Muscle layer of colon (tissue), 2 donors: ENCODE data around the gene ABCC1.

Experiments used
- H3K27ac ChIP-seq: one replicate; pipeline ENCODE4 v1.7.0; 2013; ENCODE audit warnings: low read depth, mild to moderate bottlenecking, low read length, moderate library complexity
- H3K27me3 ChIP-seq, 2 donors: one replicate each; pipeline ENCODE4 v1.7.0; 2013; ENCODE audit warnings: low read length in 2 of 2, mild to moderate bottlenecking in 2 of 2; ENCODE audit not compliant: insufficient read depth in 2 of 2, control insufficient read depth in 1 of 2
- H3K36me3 ChIP-seq: one replicate; pipeline ENCODE4 v1.7.0; 2013; ENCODE audit warnings: mild to moderate bottlenecking, low read length; ENCODE audit not compliant: insufficient read depth
- H3K4me1 ChIP-seq: one replicate; pipeline ENCODE4 v1.7.0; 2013; ENCODE audit warnings: mild to moderate bottlenecking, low read length; ENCODE audit not compliant: insufficient read depth
- H3K4me3 ChIP-seq, 2 donors: one replicate each; pipeline ENCODE4 v1.7.0; 2013; ENCODE audit warnings: low read length in 2 of 2, low read depth in 1 of 2, mild to moderate bottlenecking in 1 of 2, moderate library complexity in 1 of 2
- H3K9ac ChIP-seq: one replicate; pipeline ENCODE4 v1.7.0; 2013; ENCODE audit warnings: low read length
- H3K9me3 ChIP-seq: one replicate; pipeline ENCODE4 v1.7.0; 2013; ENCODE audit warnings: mild to moderate bottlenecking, low read length
- donor health status: abdominal sarcoma.
- donor health status: Adenocarcinoma of cecum.

ABCC1 gene

DNA sequence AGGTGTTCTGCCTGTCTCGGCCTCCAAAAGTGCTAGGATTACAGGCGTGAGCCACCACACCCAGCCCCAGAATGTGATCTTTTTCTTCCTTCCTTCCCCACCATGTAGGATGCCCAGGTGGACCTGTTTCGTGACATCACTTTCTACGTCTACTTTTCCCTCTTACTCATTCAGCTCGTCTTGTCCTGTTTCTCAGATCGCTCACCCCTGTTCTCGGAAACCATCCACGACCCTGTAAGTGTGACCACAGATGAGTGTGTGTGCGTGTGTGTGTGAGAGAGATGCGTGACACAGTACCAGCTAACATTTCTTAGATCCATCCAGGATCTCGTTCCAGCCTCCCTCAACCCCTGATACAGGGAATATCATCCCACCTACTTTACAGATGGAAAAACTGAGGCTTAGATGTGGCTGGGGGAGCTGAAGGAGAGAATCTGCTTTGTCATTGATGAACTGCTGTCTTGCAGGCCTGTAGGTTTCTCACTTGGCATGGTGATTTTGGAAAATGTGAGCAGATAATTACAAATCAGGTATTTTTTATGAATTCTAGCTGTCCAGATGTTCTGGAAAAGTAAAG is 67.1 kb downstream of the ABCC1 start:
- H3K27me3 ChIP-seq = no peaks in the 10 kb centered on the region
- H3K4me1 ChIP-seq = peaks cover 22% of the 10 kb centered on the region
- H3K36me3 ChIP-seq = peaks cover 49% of the 10 kb centered on the region
- no peak overlapping the region for H3K4me3 ChIP-seq
- H3K9ac ChIP-seq = no peak overlapping the region
- H3K9me3 ChIP-seq = no peaks in the 10 kb centered on the region
- H3K27ac ChIP-seq = no peak overlapping the region

GRCh38 chr16:16017812-16018211 is 68.4 kb downstream of the ABCC1 start:
- no peak overlapping the region for H3K9ac ChIP-seq
- no peaks in the 10 kb centered on the region for H3K27me3 ChIP-seq
- H3K4me3 ChIP-seq = no peak overlapping the region
- no peak overlapping the region for H3K27ac ChIP-seq
- no peaks in the 10 kb centered on the region for H3K9me3 ChIP-seq
- peaks cover 35% of the 10 kb centered on the region for H3K4me1 ChIP-seq
- H3K36me3 ChIP-seq = peaks cover 43% of the 10 kb centered on the region

- Histone ChIP-seq H3K36me3 (peaks cover 44% of the 10 kb centered on the region), H3K27ac (no peak overlapping the region), H3K27me3 (no peaks in the 10 kb centered on the region), H3K9me3 (no peaks in the 10 kb centered on the region), H3K4me3 (no peak overlapping the region), H3K9ac (no peak overlapping the region), H3K4me1 (peaks cover 42% of the 10 kb centered on the region)
Measured at GRCh38 chr16:16018705-16019104, 69.3 kb downstream of the ABCC1 start.

GRCh38 chr16:16019488-16019887 is 70.1 kb downstream of the ABCC1 start:
- Histone ChIP-seq H3K9ac (no peak overlapping the region), H3K4me1 (peaks cover 40% of the 10 kb centered on the region), H3K4me3 (no peak overlapping the region), H3K36me3 (peaks cover 42% of the 10 kb centered on the region), H3K27me3 (no peaks in the 10 kb centered on the region), H3K27ac (no peak overlapping the region), H3K9me3 (no peaks in the 10 kb centered on the region)

GRCh38 chr16:16020291-16020690 is 70.9 kb downstream of the ABCC1 start:
- no peaks in the 10 kb centered on the region for H3K27me3 ChIP-seq
- H3K9ac ChIP-seq = no peak overlapping the region
- H3K9me3 ChIP-seq = no peaks in the 10 kb centered on the region
- peaks cover 42% of the 10 kb centered on the region for H3K36me3 ChIP-seq
- no peak overlapping the region for H3K4me3 ChIP-seq
- no peak overlapping the region for H3K27ac ChIP-seq
- H3K4me1 ChIP-seq = peaks cover 40% of the 10 kb centered on the region

DNA sequence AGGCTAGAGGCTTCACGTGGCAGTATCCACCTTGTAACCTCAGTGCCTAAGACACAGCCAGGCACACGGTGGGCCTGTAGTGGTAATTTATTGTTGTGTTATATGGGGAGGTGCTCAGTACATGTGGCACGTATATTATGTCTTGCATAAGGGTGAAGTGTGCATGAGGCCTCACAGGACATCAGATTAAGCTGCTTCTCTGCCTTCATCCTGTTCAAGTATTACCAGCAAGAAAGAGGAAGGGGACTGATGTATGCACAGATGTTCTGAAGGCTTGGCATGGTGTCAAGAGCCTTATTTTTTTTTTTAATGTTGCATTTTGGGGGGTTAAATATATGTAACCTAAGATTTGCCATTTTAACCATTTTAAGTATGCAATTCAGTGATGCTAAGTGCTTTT is 71.6 kb downstream of the ABCC1 start:
- no peaks in the 10 kb centered on the region for H3K27me3 ChIP-seq
- H3K4me1 ChIP-seq = peaks cover 43% of the 10 kb centered on the region
- H3K27ac ChIP-seq = peak overlapping the region; percentile 77
- H3K9ac ChIP-seq = no peak overlapping the region
- H3K9me3 ChIP-seq = no peaks in the 10 kb centered on the region
- no peak overlapping the region for H3K4me3 ChIP-seq
- peaks cover 42% of the 10 kb centered on the region for H3K36me3 ChIP-seq

DNA sequence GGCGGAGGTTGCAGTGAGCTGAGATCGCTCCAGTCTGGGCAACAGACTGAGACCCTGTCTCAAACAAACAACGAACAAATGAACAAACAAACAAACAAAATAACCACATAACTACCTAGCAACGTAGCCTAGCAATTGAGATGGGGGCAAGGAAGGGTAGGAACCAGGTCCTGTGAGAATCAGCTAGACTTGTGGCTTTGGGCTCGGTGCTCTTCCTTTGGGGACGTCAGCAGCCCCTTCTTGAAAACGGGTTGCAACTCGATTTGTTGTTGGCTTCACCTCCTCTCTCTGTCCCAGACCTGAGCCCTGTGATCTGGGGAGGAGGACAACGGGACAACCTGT is 72.2 kb downstream of the ABCC1 start:
- H3K27ac ChIP-seq = peak overlapping the region; percentile 77
- no peak overlapping the region for H3K4me3 ChIP-seq
- H3K36me3 ChIP-seq = peaks cover 38% of the 10 kb centered on the region
- peaks cover 45% of the 10 kb centered on the region for H3K4me1 ChIP-seq
- no peaks in the 10 kb centered on the region for H3K9me3 ChIP-seq
- H3K27me3 ChIP-seq = no peaks in the 10 kb centered on the region
- H3K9ac ChIP-seq = no peak overlapping the region

- peak overlapping the region in 1 of 2 donors; percentile 20 for H3K4me3 ChIP-seq
Measured at GRCh38 chr16:16021988-16022682, 72.7 kb downstream of the ABCC1 start.

DNA sequence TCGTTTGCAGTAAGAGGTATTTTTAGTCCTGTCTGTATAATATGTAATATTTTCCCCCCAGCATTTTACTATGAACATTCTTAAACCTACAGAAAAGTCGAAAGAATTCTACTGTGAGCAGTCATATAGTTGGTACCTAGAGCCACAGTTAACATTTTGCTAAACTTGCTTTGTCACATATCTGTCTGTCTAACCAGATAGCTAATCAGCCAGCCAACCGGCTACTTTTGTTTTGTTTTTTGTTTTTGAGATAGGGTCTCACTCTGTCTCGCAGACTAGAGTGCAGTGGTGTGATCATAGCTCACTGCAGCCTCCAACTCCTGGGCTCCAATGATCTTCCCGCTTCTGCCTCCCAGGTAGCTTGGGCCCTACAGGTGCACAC is 73.3 kb downstream of the ABCC1 start:
- peak overlapping the region; percentile 6 for H3K9ac ChIP-seq
- H3K27ac ChIP-seq = peak overlapping the region; percentile 77
- peak overlapping the region in 1 of 2 donors; percentile 20 for H3K4me3 ChIP-seq
- H3K36me3 ChIP-seq = peaks cover 31% of the 10 kb centered on the region
- H3K27me3 ChIP-seq = no peaks in the 10 kb centered on the region
- no peaks in the 10 kb centered on the region for H3K9me3 ChIP-seq
- peaks cover 45% of the 10 kb centered on the region for H3K4me1 ChIP-seq

More at GRCh38 chr16:16021988-16022682, 72.7 kb downstream of the ABCC1 start:
- no peaks in the 10 kb centered on the region for H3K27me3 ChIP-seq
- H3K4me1 ChIP-seq = peaks cover 45% of the 10 kb centered on the region
- peak overlapping the region; percentile 77 for H3K27ac ChIP-seq
- no peaks in the 10 kb centered on the region for H3K9me3 ChIP-seq
- H3K9ac ChIP-seq = peak overlapping the region; percentile 6
- H3K36me3 ChIP-seq = peaks cover 32% of the 10 kb centered on the region

DNA sequence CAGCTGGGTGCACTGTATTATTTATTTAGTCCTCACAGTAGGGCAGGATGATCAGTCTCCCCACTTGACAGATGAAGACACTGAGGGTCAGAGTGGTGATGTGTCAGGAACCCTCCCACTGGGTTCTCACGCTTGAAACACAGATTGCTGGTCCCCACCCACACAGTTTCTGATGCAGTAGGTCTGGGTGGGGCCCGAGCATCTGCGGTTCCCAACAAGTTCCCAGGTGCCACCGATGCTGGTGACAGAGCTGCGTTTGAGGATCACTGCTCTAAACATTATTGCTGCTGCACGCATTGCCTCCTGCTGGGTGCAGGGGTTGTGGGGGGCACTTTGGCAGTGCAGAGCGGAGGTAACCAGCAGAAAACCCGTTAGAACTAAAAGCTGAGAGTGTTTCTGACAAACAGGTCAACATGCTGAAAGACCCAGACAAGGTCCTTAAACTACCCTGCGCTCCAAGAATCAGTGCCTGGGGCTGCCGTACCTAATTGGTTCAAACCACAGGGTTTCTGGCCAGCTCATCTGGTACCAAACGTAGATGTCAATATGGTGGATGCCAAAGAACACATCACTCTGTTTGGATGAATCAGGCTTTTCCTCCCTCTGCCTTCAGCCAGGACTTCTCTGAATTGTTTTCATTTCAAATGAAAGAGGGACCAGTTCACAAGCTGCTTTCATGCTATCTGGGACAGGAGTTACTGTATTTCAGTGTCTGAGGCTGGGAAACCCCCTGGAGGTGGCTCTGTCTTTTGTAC is 76.0 kb downstream of the ABCC1 start:
- Histone ChIP-seq H3K4me3 (no peak overlapping the region), H3K9ac (no peak overlapping the region), H3K36me3 (peaks cover 16% of the 10 kb centered on the region), H3K4me1 (peaks cover 45% of the 10 kb centered on the region), H3K27ac (peak overlapping the region; percentile 43), H3K9me3 (no peaks in the 10 kb centered on the region), H3K27me3 (no peaks in the 10 kb centered on the region)

GRCh38 chr16:16027728-16028310 is 78.4 kb downstream of the ABCC1 start:
- no peaks in the 10 kb centered on the region for H3K27me3 ChIP-seq
- H3K36me3 ChIP-seq = peaks cover 23% of the 10 kb centered on the region
- H3K4me1 ChIP-seq = peaks cover 23% of the 10 kb centered on the region
- no peak overlapping the region for H3K9ac ChIP-seq
- H3K27ac ChIP-seq = no peak overlapping the region
- H3K9me3 ChIP-seq = no peaks in the 10 kb centered on the region
- no peak overlapping the region for H3K4me3 ChIP-seq
